CD14-positive monocyte (primary cell): ENCODE measurements around the gene TSC22D3. TPM values are rescaled to one million over a fixed set of nuclear protein-coding genes. Genes with fewer than 3 reads are reported as not detected.

Source experiments
- DNase-seq, 3 donors: peaks; one replicate each; pipeline ENCODE4 v3.0.0-alpha.2; 2011 to 2022
- H2AFZ ChIP-seq: 2 replicates; pipeline ENCODE4 v1.6.0; 2012; ENCODE audit warnings: mild to moderate bottlenecking, low read depth, low read length, inconsistent platforms; ENCODE audit not compliant: insufficient read depth, poor library complexity, severe bottlenecking
- H3K27ac ChIP-seq, 2 donors: 1 replicate in 1 of 2; 2 replicates in 1 of 2; pipeline ENCODE4 v1.5.1; 2012 to 2013; ENCODE audit warnings: low read length in 2 of 2, control low read depth in 1 of 2, inconsistent platforms in 1 of 2, low read depth in 1 of 2, mild to moderate bottlenecking in 1 of 2
- H3K27me3 ChIP-seq, 2 donors: one replicate each; pipeline versions ENCODE4 v1.6.0 to v1.6.1; 2011 to 2013; ENCODE audit warnings: low read length in 2 of 2; ENCODE audit not compliant: control insufficient read depth in 2 of 2, insufficient read depth in 2 of 2
- H3K36me3 ChIP-seq, 2 donors: replicated peaks in 1 of 2; 1 replicate in 1 of 2; 2 replicates in 1 of 2; pipeline versions ENCODE4 v1.5.1 to v1.6.1; 2012 to 2013; ENCODE audit warnings: low read length in 2 of 2, control low read depth in 1 of 2, inconsistent platforms in 1 of 2, mild to moderate bottlenecking in 1 of 2; ENCODE audit not compliant: insufficient read depth in 2 of 2, control insufficient read depth in 1 of 2
- H3K4me1 ChIP-seq, 2 donors: 1 replicate in 1 of 2; 2 replicates in 1 of 2; pipeline versions ENCODE4 v1.5.1 to v1.6.1; 2012 to 2013; ENCODE audit warnings: low read length in 2 of 2, control low read depth in 1 of 2, inconsistent platforms in 1 of 2, mild to moderate bottlenecking in 1 of 2, moderate library complexity in 1 of 2; ENCODE audit not compliant: insufficient read depth in 2 of 2, control insufficient read depth in 1 of 2
- H3K4me2 ChIP-seq: replicated peaks from 2 replicates; pipeline ENCODE3; 2012; ENCODE audit warnings: low read length, moderate library complexity, mild to moderate bottlenecking; ENCODE audit not compliant: poor library complexity, severe bottlenecking; ENCODE audit errors: extremely low read depth
- H3K4me3 ChIP-seq, 3 experiments: fragments of 200-600 bp in 1 of 3; sonication (generic) in 1 of 3; replicated peaks in 1 of 3; 1 replicate in 2 of 3; 2 replicates in 1 of 3; pipeline ENCODE4 v1.5.1; 2011 to 2013; ENCODE audit warnings: low read length in 3 of 3, mild to moderate bottlenecking in 3 of 3, control low read depth in 2 of 3, low read depth in 2 of 3, inconsistent platforms in 1 of 3, moderate library complexity in 1 of 3
- H3K79me2 ChIP-seq: 2 replicates; pipeline ENCODE4 v1.6.0; 2012; ENCODE audit warnings: mild to moderate bottlenecking, control low read depth, inconsistent platforms, low read length, moderate library complexity; ENCODE audit not compliant: insufficient read depth
- H3K9ac ChIP-seq: 2 replicates; pipeline ENCODE4 v1.6.0; 2017; ENCODE audit warnings: low read length, mild to moderate bottlenecking; ENCODE audit not compliant: insufficient read depth, poor library complexity, severe bottlenecking
- H3K9me3 ChIP-seq, 2 donors: replicated peaks in 1 of 2; 1 replicate in 1 of 2; 2 replicates in 1 of 2; pipeline versions ENCODE4 v1.5.1 to v1.6.1; 2012 to 2013; ENCODE audit warnings: low read length in 2 of 2, control low read depth in 1 of 2; ENCODE audit not compliant: control insufficient read depth in 1 of 2, insufficient read depth in 1 of 2
- H4K20me1 ChIP-seq: 2 replicates; pipeline ENCODE4 v1.6.0; 2012; ENCODE audit warnings: mild to moderate bottlenecking, low read length, control low read depth, moderate library complexity; ENCODE audit not compliant: insufficient read depth
- H3K27ac Mint-ChIP-seq, 7 donors: one replicate each; pipeline ENCODE4 v1.8.0; 2020; ENCODE audit warnings: mild to moderate bottlenecking in 7 of 7, mixed read lengths in 7 of 7, moderate library complexity in 6 of 7, inconsistent platforms in 2 of 7
- H3K27me3 Mint-ChIP-seq, 3 donors: one replicate each; pipeline ENCODE4 v1.8.0; 2021 to 2022; ENCODE audit warnings: low read depth in 3 of 3, mild to moderate bottlenecking in 3 of 3, mixed read lengths in 3 of 3, moderate library complexity in 3 of 3, inconsistent platforms in 1 of 3
- H3K36me3 Mint-ChIP-seq, 2 donors: one replicate each; pipeline ENCODE4 v1.8.0; 2020; ENCODE audit warnings: mixed read lengths in 2 of 2, inconsistent platforms in 1 of 2, mild to moderate bottlenecking in 1 of 2
- H3K4me1 Mint-ChIP-seq: one replicate; pipeline ENCODE4 v1.8.0; 2020; ENCODE audit warnings: mild to moderate bottlenecking, mixed read lengths
- H3K4me3 Mint-ChIP-seq, 2 donors: one replicate each; pipeline ENCODE4 v1.8.0; 2020; ENCODE audit warnings: mild to moderate bottlenecking in 2 of 2, mixed read lengths in 2 of 2, moderate library complexity in 1 of 2
- H3K9me3 Mint-ChIP-seq, 7 donors: one replicate each; pipeline ENCODE4 v1.8.0; 2020 to 2022; ENCODE audit warnings: mixed read lengths in 7 of 7, mild to moderate bottlenecking in 6 of 7, moderate library complexity in 6 of 7, inconsistent platforms in 2 of 7
- CTCF ChIP-seq: fragments of 200-600 bp; IDR thresholded peaks from one replicate; pipeline ENCODE4 v1.8.0; 2022; ENCODE audit warnings: antibody characterized with exemption, mild to moderate bottlenecking
- WGBS: methylation state at CpG from one replicate; pipeline ENCODE4 v1.1.5; 2013; ENCODE audit warnings: missing lambda C conversion rate; ENCODE audit not compliant: insufficient coverage; 5-methylcytosine and 5-hydroxymethylcytosine counted together
- intact Hi-C, 2 donors: fragments of 100-400 bp; cut with micrococcal nuclease; formaldehyde crosslinking; loops; one replicate each; pipeline versions ENCODE4 v1.15.0 to v1.15.1; 2023
- polyA plus RNA-seq, 3 donors: library from polyadenylated mRNA; depleted of rRNA in 1 of 3; unstranded in 2 of 3; stranded (reverse) in 1 of 3; fragments of 300-500 nt in 2 of 3; fragments of >200 nt in 1 of 3; fragmentation: Illumina TruSeq in 2 of 3; gene quantifications; 1 replicate in 2 of 3; 2 replicates in 1 of 3; pipeline ENCODE4 v1.2.3, GENCODE V29; 2012 to 2021

Gene TSC22D3
- polyA plus RNA-seq, 3 donors, result 171 to 1,562 (median 326) TPM

GRCh38 chrX:107712231-107713202 is 63.1 kb downstream of the TSC22D3 start:
- Histone ChIP-seq H3K9ac (peak overlapping the region; percentile 72), H4K20me1 (peaks cover 35% of the 10 kb centered on the region), H3K4me2 (peak overlapping the region; percentile 87), H3K4me3 (peak overlapping the region in 1 of 3 experiments; percentile 94), H3K79me2 (peaks cover 26% of the 10 kb centered on the region), H3K36me3 (peaks cover 28 to 30% of the 10 kb centered on the region in 2 donors), H2AFZ (no peak overlapping the region), H3K27me3 (no peaks in the 10 kb centered on the region), H3K4me1 (peaks cover 62 to 63% of the 10 kb centered on the region in 2 donors), H3K27ac (peak overlapping the region; percentile 91 to 95), H3K9me3 (no peaks in the 10 kb centered on the region)
- H3K27ac Mint-ChIP-seq, result peak overlapping the region; percentile 97 to 99 (median 99)
- peak; percentile 38 to 55 (median 48) for DNase-seq
- H3K27me3 Mint-ChIP-seq, result peaks cover 0 to 22% (median 0%) of the 10 kb centered on the region in 3 donors
- no CpG with 5 or more reads among the region's 13 CpGs for WGBS
- H3K4me3 Mint-ChIP-seq, result peak overlapping the region; percentile 54 to 65
- H3K4me1 Mint-ChIP-seq, result peaks cover 50% of the 10 kb centered on the region
- H3K9me3 Mint-ChIP-seq, result peaks cover 0 to 6% (median 3%) of the 10 kb centered on the region in 7 donors
- intact Hi-C loops, result no loop called here
- TF ChIP-seq CTCF, result no peak
- peaks cover 29 to 35% of the 10 kb centered on the region in 2 donors for H3K36me3 Mint-ChIP-seq

- Histone ChIP-seq H3K27ac (peak overlapping the region; percentile 91 to 95), H3K9ac (peak overlapping the region; percentile 72), H3K27me3 (no peaks in the 10 kb centered on the region), H2AFZ (no peak overlapping the region), H3K4me3 (peak overlapping the region in 2 of 3 experiments; percentile 8 to 94), H3K4me1 (peaks cover 57 to 58% of the 10 kb centered on the region in 2 donors), H3K4me2 (peak overlapping the region; percentile 13), H3K9me3 (no peaks in the 10 kb centered on the region), H3K79me2 (peaks cover 24% of the 10 kb centered on the region), H4K20me1 (peaks cover 33% of the 10 kb centered on the region), H3K36me3 (peaks cover 28 to 30% of the 10 kb centered on the region in 2 donors)
- 67% methylated on average over 1 of the region's 5 CpGs for WGBS
- H3K27me3 Mint-ChIP-seq, result peaks cover 0 to 18% (median 0%) of the 10 kb centered on the region in 3 donors
- peak overlapping the region; percentile 72 to 86 for H3K4me3 Mint-ChIP-seq
- H3K27ac Mint-ChIP-seq, result peak overlapping the region; percentile 97 to 99 (median 99)
- peaks cover under 1 to 8% (median 5%) of the 10 kb centered on the region in 7 donors for H3K9me3 Mint-ChIP-seq
- peak in 2 of 3 donors; percentile 46 to 56 for DNase-seq
- peaks cover 29 to 35% of the 10 kb centered on the region in 2 donors for H3K36me3 Mint-ChIP-seq
- intact Hi-C loops, result no loop called here
- peaks cover 45% of the 10 kb centered on the region for H3K4me1 Mint-ChIP-seq
- TF ChIP-seq CTCF, result no peak
Observed at GRCh38 chrX:107711521-107712181, 63.9 kb downstream of the TSC22D3 start.
